ENCODE results near the gene TMSB10. TPM values are rescaled to one million over a fixed set of nuclear protein-coding genes. Genes with fewer than 3 reads are reported as not detected.

Gene TMSB10
- total and polyA plus RNA-seq, 4 donors: 225 to 518 (median 256) TPM

DNA sequence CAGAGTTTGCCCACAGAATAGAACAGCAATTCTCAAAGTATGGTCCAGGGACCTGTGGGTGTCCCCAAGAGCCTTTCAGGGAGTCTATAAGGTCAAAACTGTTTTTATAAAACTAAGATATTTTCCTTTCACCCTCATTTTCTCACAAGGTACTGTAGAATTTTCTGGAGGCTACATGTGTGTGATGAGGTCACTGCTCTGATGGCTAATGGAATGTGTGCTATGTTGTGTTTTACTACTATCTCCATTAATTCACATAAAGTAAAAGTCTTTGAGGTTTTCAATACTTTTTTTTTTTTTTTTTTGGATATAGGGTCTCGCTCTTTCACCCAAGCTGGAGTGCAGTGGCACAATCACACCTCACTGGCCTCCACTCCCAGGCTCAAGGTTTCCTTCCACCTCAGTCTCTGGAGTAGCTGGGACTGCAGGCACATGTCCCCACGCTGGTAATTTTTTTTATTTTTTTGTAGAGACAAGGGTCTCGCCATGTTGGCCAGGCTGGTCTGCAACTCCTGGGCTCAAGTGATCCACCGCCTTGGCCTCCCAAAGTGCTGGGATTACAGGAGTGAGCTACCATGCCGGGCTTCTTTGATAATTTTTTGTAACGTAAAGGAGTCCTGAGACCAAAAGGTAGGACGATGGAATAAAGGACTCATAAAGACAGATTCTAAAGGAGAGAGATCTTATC is 26.4 kb upstream of the TMSB10 start:
- TF ChIP-seq EGR1 (IDR thresholded peaks at IDR 0.05; ENCODE audit: low read depth in 2 of 2) (no peak), YY1 (IDR thresholded peaks at IDR 0.05) (no peak), FOXA2 (IDR thresholded peaks at IDR 0.05) (no peak), NR2F2 (IDR thresholded peaks at IDR 0.05) (no peak), GABPA (IDR thresholded peaks at IDR 0.05 in 1 of 2, conservative IDR thresholded peaks at IDR 0.05 in 1 of 2) (no peak), RAD21 (IDR thresholded peaks at IDR 0.05) (no peak), FOXA1 (IDR thresholded peaks at IDR 0.05) (no peak), HNF4A (conservative IDR thresholded peaks at IDR 0.05) (no peak), SP1 (IDR thresholded peaks at IDR 0.05) (no peak), TAF1 (conservative IDR thresholded peaks at IDR 0.05) (no peak), JUND (IDR thresholded peaks at IDR 0.05) (no peak), HNF4G (IDR thresholded peaks at IDR 0.05) (no peak)
- TF ChIP-seq, protein P1, sequence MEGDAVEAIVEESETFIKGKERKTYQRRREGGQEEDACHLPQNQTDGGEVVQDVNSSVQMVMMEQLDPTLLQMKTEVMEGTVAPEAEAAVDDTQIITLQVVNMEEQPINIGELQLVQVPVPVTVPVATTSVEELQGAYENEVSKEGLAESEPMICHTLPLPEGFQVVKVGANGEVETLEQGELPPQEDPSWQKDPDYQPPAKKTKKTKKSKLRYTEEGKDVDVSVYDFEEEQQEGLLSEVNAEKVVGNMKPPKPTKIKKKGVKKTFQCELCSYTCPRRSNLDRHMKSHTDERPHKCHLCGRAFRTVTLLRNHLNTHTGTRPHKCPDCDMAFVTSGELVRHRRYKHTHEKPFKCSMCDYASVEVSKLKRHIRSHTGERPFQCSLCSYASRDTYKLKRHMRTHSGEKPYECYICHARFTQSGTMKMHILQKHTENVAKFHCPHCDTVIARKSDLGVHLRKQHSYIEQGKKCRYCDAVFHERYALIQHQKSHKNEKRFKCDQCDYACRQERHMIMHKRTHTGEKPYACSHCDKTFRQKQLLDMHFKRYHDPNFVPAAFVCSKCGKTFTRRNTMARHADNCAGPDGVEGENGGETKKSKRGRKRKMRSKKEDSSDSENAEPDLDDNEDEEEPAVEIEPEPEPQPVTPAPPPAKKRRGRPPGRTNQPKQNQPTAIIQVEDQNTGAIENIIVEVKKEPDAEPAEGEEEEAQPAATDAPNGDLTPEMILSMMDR (IDR thresholded peaks at IDR 0.05; ENCODE audit: low read depth, low read length, missing input control): no peak
- TF ChIP-seq, protein P2, sequence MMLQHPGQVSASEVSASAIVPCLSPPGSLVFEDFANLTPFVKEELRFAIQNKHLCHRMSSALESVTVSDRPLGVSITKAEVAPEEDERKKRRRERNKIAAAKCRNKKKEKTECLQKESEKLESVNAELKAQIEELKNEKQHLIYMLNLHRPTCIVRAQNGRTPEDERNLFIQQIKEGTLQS (IDR thresholded peaks at IDR 0.05): no peak
- TF ChIP-seq, protein P3, sequence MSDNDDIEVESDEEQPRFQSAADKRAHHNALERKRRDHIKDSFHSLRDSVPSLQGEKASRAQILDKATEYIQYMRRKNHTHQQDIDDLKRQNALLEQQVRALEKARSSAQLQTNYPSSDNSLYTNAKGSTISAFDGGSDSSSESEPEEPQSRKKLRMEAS (IDR thresholded peaks at IDR 0.05): no peak
- TF ChIP-seq, protein P4, sequence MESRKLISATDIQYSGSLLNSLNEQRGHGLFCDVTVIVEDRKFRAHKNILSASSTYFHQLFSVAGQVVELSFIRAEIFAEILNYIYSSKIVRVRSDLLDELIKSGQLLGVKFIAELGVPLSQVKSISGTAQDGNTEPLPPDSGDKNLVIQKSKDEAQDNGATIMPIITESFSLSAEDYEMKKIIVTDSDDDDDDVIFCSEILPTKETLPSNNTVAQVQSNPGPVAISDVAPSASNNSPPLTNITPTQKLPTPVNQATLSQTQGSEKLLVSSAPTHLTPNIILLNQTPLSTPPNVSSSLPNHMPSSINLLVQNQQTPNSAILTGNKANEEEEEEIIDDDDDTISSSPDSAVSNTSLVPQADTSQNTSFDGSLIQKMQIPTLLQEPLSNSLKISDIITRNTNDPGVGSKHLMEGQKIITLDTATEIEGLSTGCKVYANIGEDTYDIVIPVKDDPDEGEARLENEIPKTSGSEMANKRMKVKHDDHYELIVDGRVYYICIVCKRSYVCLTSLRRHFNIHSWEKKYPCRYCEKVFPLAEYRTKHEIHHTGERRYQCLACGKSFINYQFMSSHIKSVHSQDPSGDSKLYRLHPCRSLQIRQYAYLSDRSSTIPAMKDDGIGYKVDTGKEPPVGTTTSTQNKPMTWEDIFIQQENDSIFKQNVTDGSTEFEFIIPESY (IDR thresholded peaks at IDR 0.05): no peak
- TF ChIP-seq, protein P5, sequence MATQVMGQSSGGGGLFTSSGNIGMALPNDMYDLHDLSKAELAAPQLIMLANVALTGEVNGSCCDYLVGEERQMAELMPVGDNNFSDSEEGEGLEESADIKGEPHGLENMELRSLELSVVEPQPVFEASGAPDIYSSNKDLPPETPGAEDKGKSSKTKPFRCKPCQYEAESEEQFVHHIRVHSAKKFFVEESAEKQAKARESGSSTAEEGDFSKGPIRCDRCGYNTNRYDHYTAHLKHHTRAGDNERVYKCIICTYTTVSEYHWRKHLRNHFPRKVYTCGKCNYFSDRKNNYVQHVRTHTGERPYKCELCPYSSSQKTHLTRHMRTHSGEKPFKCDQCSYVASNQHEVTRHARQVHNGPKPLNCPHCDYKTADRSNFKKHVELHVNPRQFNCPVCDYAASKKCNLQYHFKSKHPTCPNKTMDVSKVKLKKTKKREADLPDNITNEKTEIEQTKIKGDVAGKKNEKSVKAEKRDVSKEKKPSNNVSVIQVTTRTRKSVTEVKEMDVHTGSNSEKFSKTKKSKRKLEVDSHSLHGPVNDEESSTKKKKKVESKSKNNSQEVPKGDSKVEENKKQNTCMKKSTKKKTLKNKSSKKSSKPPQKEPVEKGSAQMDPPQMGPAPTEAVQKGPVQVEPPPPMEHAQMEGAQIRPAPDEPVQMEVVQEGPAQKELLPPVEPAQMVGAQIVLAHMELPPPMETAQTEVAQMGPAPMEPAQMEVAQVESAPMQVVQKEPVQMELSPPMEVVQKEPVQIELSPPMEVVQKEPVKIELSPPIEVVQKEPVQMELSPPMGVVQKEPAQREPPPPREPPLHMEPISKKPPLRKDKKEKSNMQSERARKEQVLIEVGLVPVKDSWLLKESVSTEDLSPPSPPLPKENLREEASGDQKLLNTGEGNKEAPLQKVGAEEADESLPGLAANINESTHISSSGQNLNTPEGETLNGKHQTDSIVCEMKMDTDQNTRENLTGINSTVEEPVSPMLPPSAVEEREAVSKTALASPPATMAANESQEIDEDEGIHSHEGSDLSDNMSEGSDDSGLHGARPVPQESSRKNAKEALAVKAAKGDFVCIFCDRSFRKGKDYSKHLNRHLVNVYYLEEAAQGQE (IDR thresholded peaks at IDR 0.05): no peak
- Histone ChIP-seq H3K4me1 (ENCODE audit: control insufficient read depth in 4 of 4, insufficient read depth in 4 of 4, low read length in 3 of 4) (peaks cover 8 to 28% (median 25%) of the 10 kb centered on the region in 4 donors), H3K36me3 (ENCODE audit: control insufficient read depth in 4 of 4, insufficient read depth in 3 of 4, low read depth in 1 of 4, low read length in 3 of 4) (no peaks in the 10 kb centered on the region), H3K9ac (ENCODE audit: low read depth in 1 of 2, low read length in 2 of 2) (no peak overlapping the region), H3K9me3 (ENCODE audit: control insufficient read depth in 4 of 4, low read length in 3 of 4) (no peaks in the 10 kb centered on the region), H3K27ac (ENCODE audit: low read depth in 1 of 2, low read length in 2 of 2) (no peak overlapping the region), H3K4me3 (ENCODE audit: low read depth in 1 of 3, low read length in 3 of 3) (no peak overlapping the region), H3K27me3 (ENCODE audit: control insufficient read depth in 4 of 4, insufficient read depth in 4 of 4, low read length in 3 of 4) (no peaks in the 10 kb centered on the region)
- no peak for DNase-seq (ENCODE audit: low spot score)
- 79% methylated on average over 7 of the region's 7 CpGs for WGBS

All from liver (tissue), 9 donors.